Astrocyte (in vitro differentiated cells and primary cell): ENCODE results near the gene CTTN. TPM values are rescaled to one million over a fixed set of nuclear protein-coding genes. Genes with fewer than 3 reads are reported as not detected.
"Not testable (repeated sequence)": the region's sequence is repeated elsewhere in the genome, so short reads cannot be mapped to it uniquely, and the experiment has no call there.

ENCODE experiments used
- DNase-seq: peaks from one replicate; pipeline ENCODE4 v3.0.0-alpha.2; 2010; ENCODE audit warnings: low read depth
- FAIRE-seq: peaks from 2 replicates; lab custom pipeline; 2011; peaks lifted over from hg19 to GRCh38; lab: Jason Lieb, UNC
- H2AFZ ChIP-seq: 2 replicates; pipeline ENCODE4 v1.6.0; 2012; ENCODE audit warnings: low read depth, low read length, inconsistent platforms
- H3K27ac ChIP-seq: 2 replicates; pipeline ENCODE4 v1.5.1; 2011; ENCODE audit warnings: low read depth, low read length, inconsistent platforms
- H3K27me3 ChIP-seq: 2 replicates; pipeline ENCODE4 v1.6.0; 2011; ENCODE audit warnings: low read length, inconsistent platforms; ENCODE audit not compliant: insufficient read depth
- H3K36me3 ChIP-seq: 2 replicates; pipeline ENCODE4 v1.5.1; 2011; ENCODE audit warnings: low read length, inconsistent platforms; ENCODE audit not compliant: insufficient read depth
- H3K4me1 ChIP-seq: 2 replicates; pipeline ENCODE4 v1.5.1; 2011; ENCODE audit warnings: low read length, inconsistent platforms; ENCODE audit not compliant: insufficient read depth
- H3K4me2 ChIP-seq: 2 replicates; pipeline ENCODE4 v1.6.0; 2012; ENCODE audit warnings: low read length, inconsistent platforms
- H3K4me3 ChIP-seq: 2 replicates; pipeline ENCODE4 v1.5.1; 2011; ENCODE audit warnings: low read depth, mild to moderate bottlenecking, low read length, inconsistent platforms; ENCODE audit not compliant: insufficient read depth
- H3K79me2 ChIP-seq: 2 replicates; pipeline ENCODE4 v1.6.0; 2012; ENCODE audit warnings: mild to moderate bottlenecking, low read length, inconsistent platforms; ENCODE audit not compliant: insufficient read depth
- H3K9ac ChIP-seq: 2 replicates; pipeline ENCODE4 v1.6.0; 2012; ENCODE audit warnings: mild to moderate bottlenecking, low read length, inconsistent platforms
- H3K9me3 ChIP-seq: 2 replicates; pipeline ENCODE4 v1.5.1; 2012; ENCODE audit warnings: low read depth, mild to moderate bottlenecking, low read length, inconsistent platforms; ENCODE audit not compliant: insufficient read depth
- H4K20me1 ChIP-seq: 2 replicates; pipeline ENCODE4 v1.6.0; 2012; ENCODE audit warnings: low read length, inconsistent platforms; ENCODE audit not compliant: insufficient read depth
- H3K27ac Mint-ChIP-seq: one replicate; pipeline ENCODE4 v1.8.0; 2021; ENCODE audit warnings: mild to moderate bottlenecking, mixed read lengths; ENCODE audit not compliant: unreplicated experiment
- H3K27me3 Mint-ChIP-seq: one replicate; pipeline ENCODE4 v1.8.0; 2021; ENCODE audit warnings: low read depth, mixed read lengths; ENCODE audit not compliant: unreplicated experiment
- H3K36me3 Mint-ChIP-seq: one replicate; pipeline ENCODE4 v1.8.0; 2021; ENCODE audit warnings: low read depth, mixed read lengths; ENCODE audit not compliant: unreplicated experiment
- H3K4me1 Mint-ChIP-seq: one replicate; pipeline ENCODE4 v1.8.0; 2021; ENCODE audit warnings: low read depth, mixed read lengths; ENCODE audit not compliant: unreplicated experiment
- H3K4me3 Mint-ChIP-seq: one replicate; pipeline ENCODE4 v1.8.0; 2021; ENCODE audit warnings: mild to moderate bottlenecking, moderate library complexity, mixed read lengths; ENCODE audit not compliant: unreplicated experiment
- H3K9me3 Mint-ChIP-seq: one replicate; pipeline ENCODE4 v1.8.0; 2021; ENCODE audit warnings: mild to moderate bottlenecking, mixed read lengths; ENCODE audit not compliant: unreplicated experiment
- CTCF ChIP-seq: IDR thresholded peaks from 2 replicates; pipeline ENCODE4 v1.5.1; 2011; ENCODE audit warnings: low read depth, mild to moderate bottlenecking, inconsistent platforms, low read length, moderate library complexity; ENCODE audit not compliant: insufficient read depth
- EZH2 ChIP-seq: IDR thresholded peaks from 2 replicates; pipeline ENCODE4 v1.6.1; 2012; ENCODE audit warnings: mild to moderate bottlenecking, low read length, inconsistent platforms; ENCODE audit not compliant: insufficient read depth
- total RNA-seq: library from RNA; stranded (reverse); gene quantifications from 2 replicates; pipeline ENCODE4 v1.2.1, GENCODE V29; 2021

Gene CTTN
- total RNA-seq, 1 donor from 2014 or later: 344 TPM

DNA sequence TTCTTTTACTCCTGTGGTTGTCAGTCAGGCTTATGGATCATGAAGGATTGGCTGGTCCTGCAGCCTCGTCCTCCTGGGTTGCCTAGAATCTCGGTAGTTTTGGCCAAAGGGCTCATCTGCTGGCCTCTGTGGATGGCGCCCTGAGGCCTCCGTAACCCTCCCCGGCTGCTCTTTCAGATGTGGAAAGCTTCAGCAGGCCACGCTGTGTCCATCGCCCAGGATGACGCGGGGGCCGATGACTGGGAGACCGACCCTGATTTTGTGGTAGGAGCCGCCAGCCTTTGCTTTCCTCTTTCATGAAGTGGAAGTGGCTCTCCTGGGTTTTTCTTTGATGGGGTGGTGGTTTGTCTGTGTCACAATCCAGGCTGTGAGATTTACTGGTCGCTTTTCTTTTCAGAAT lies 8.8 kb downstream of the CTTN start:
- Histone ChIP-seq H3K27ac (no peak overlapping the region), H3K79me2 (peaks cover 87% of the 10 kb centered on the region), H4K20me1 (peaks cover 96% of the 10 kb centered on the region), H2AFZ (no peak overlapping the region), H3K4me3 (no peak overlapping the region), H3K9ac (no peak overlapping the region), H3K4me1 (peaks cover 4% of the 10 kb centered on the region), H3K27me3 (no peaks in the 10 kb centered on the region), H3K4me2 (no peak overlapping the region), H3K36me3 (peaks cover 58% of the 10 kb centered on the region), H3K9me3 (no peaks in the 10 kb centered on the region)
- TF ChIP-seq EZH2 (no peak), CTCF (no peak)
- no peak overlapping the region for H3K4me3 Mint-ChIP-seq
- no peak overlapping the region for H3K27ac Mint-ChIP-seq
- DNase-seq: no peak
- peaks cover 15% of the 10 kb centered on the region for H3K36me3 Mint-ChIP-seq
- H3K27me3 Mint-ChIP-seq: no peaks in the 10 kb centered on the region
- no peak for FAIRE-seq
- no peaks in the 10 kb centered on the region for H3K9me3 Mint-ChIP-seq
- peaks cover 23% of the 10 kb centered on the region for H3K4me1 Mint-ChIP-seq

DNA sequence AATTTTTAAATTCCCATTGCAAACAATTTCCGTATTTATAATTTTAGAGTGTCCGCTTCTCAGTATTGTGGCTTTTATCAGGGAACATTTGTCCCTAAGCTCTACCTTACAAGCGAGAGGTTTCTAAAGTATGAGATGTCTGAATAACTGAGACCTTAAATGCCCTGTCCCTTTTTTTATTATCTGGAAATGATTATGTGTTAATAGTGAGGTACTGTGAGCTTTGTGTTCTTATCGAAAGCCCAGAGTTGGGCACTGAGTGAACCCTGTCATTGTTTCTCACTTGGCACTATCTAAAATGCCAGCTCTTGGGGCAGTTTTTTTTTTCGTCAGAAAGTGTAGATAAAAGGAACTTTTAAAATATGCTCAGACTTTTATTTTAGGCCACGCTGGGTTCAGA lies 9.5 kb downstream of the CTTN start:
- Histone ChIP-seq H3K4me3 (no peak overlapping the region), H2AFZ (no peak overlapping the region), H3K9me3 (no peaks in the 10 kb centered on the region), H3K27ac (no peak overlapping the region), H3K27me3 (no peaks in the 10 kb centered on the region), H4K20me1 (peaks cover 96% of the 10 kb centered on the region), H3K4me1 (no peaks in the 10 kb centered on the region), H3K79me2 (peaks cover 86% of the 10 kb centered on the region), H3K9ac (no peak overlapping the region), H3K36me3 (peaks cover 64% of the 10 kb centered on the region), H3K4me2 (no peak overlapping the region)
- Mint-ChIP-seq H3K36me3 (peaks cover 18% of the 10 kb centered on the region), H3K9me3 (no peaks in the 10 kb centered on the region), H3K4me3 (no peak overlapping the region), H3K27ac (no peak overlapping the region), H3K4me1 (peaks cover 17% of the 10 kb centered on the region), H3K27me3 (no peaks in the 10 kb centered on the region)
- FAIRE-seq (no peak), DNase-seq (no peak)
- TF ChIP-seq EZH2 (no peak), CTCF (no peak)

GRCh38 chr11:70408326-70408725 lies 10.0 kb downstream of the CTTN start:
- not testable (repeated sequence) for H3K27ac ChIP-seq, H3K4me3 Mint-ChIP-seq, H3K4me3 ChIP-seq, H3K9ac ChIP-seq, H3K27me3 ChIP-seq, FAIRE-seq, H3K27me3 Mint-ChIP-seq, H3K27ac Mint-ChIP-seq, H3K4me1 ChIP-seq, DNase-seq, H3K9me3 Mint-ChIP-seq, H3K4me2 ChIP-seq, H2AFZ ChIP-seq, H3K9me3 ChIP-seq
- Histone ChIP-seq H4K20me1 (peaks cover 96% of the 10 kb centered on the region), H3K36me3 (peaks cover 68% of the 10 kb centered on the region), H3K79me2 (peaks cover 85% of the 10 kb centered on the region)
- Mint-ChIP-seq H3K36me3 (peaks cover 22% of the 10 kb centered on the region), H3K4me1 (peaks cover 13% of the 10 kb centered on the region)
